T-cell (primary cell): Measurements from ENCODE around the gene NAMPT. TPM values are rescaled to one million over a fixed set of nuclear protein-coding genes. Genes with fewer than 3 reads are reported as not detected.

Source experiments
- ATAC-seq, 4 experiments: fragments of 200-7000 bp in 3 of 4; fragments of 150-1000 bp in 1 of 4; cut with Tn5 transposase; replicated peaks in 1 of 4; 1 replicate in 3 of 4; 2 replicates in 1 of 4; pipeline ENCODE4 v1.10.0; 2021; ENCODE audit warnings: moderate library complexity in 3 of 4, mild to moderate bottlenecking in 2 of 4, moderate number of reproducible peaks in 1 of 4
- CTCF ChIA-PET, 2 donors: fragments of 300-600 bp; sonication (Branson Sonifier 250); formaldehyde crosslinking; loops; one replicate each; lab custom pipeline; 2022; ENCODE audit warnings: antibody characterized with exemption in 2 of 2; lab: Charles Lee
- POLR2A ChIA-PET, 2 donors: fragments of 300-600 bp; sonication (Branson Sonifier 250); formaldehyde crosslinking; loops; one replicate each; lab custom pipeline; 2022; ENCODE audit warnings: antibody characterized with exemption in 2 of 2; lab: Charles Lee
- DNase-seq, 35 experiments: peaks; one replicate each; pipeline versions ENCODE4 v3.0.0 to v3.0.0-alpha.2; 2013 to 2023
- H3K27ac ChIP-seq: one replicate; pipeline ENCODE4 v1.5.1; 2013; ENCODE audit warnings: low read length
- H3K27me3 ChIP-seq, 2 experiments: replicated peaks in 1 of 2; 1 replicate in 1 of 2; 2 replicates in 1 of 2; pipeline versions ENCODE4 v1.6.1 to v1.7.0; 2013; ENCODE audit warnings: low read length in 1 of 2, mixed read lengths in 1 of 2; ENCODE audit not compliant: control insufficient read depth in 2 of 2, insufficient read depth in 2 of 2; ENCODE audit errors: extremely low read depth in 1 of 2
- H3K36me3 ChIP-seq, 2 donors: 1 replicate in 1 of 2; 2 replicates in 1 of 2; pipeline versions ENCODE4 v1.6.1 to v1.7.0; 2013; ENCODE audit warnings: low read length in 1 of 2; ENCODE audit not compliant: control insufficient read depth in 2 of 2, insufficient read depth in 1 of 2; ENCODE audit errors: extremely low read depth in 1 of 2
- H3K4me1 ChIP-seq, 2 experiments: 1 replicate in 1 of 2; 2 replicates in 1 of 2; pipeline versions ENCODE4 v1.6.1 to v1.7.0; 2013; ENCODE audit warnings: low read length in 2 of 2, mixed read lengths in 1 of 2; ENCODE audit not compliant: insufficient read depth in 2 of 2, control insufficient read depth in 1 of 2; ENCODE audit errors: extremely low read depth in 1 of 2
- H3K4me3 ChIP-seq, 2 donors: 1 replicate in 1 of 2; 2 replicates in 1 of 2; pipeline versions ENCODE4 v1.5.1 to v1.7.0; 2013; ENCODE audit warnings: mild to moderate bottlenecking in 2 of 2, low read length in 1 of 2, moderate library complexity in 1 of 2; ENCODE audit not compliant: control insufficient read depth in 1 of 2; ENCODE audit errors: extremely low read depth in 1 of 2
- H3K9me3 ChIP-seq: 2 replicates; pipeline ENCODE4 v1.7.0; 2013
- H3K27ac Mint-ChIP-seq, 2 donors: one replicate each; pipeline ENCODE4 v1.8.0; 2020 to 2021; ENCODE audit warnings: mild to moderate bottlenecking in 2 of 2, mixed read lengths in 2 of 2
- H3K27me3 Mint-ChIP-seq, 2 donors: one replicate each; pipeline ENCODE4 v1.8.0; 2021 to 2022; ENCODE audit warnings: mixed read lengths in 2 of 2
- H3K36me3 Mint-ChIP-seq: one replicate; pipeline ENCODE4 v1.8.0; 2021; ENCODE audit warnings: mixed read lengths
- H3K4me1 Mint-ChIP-seq, 3 donors: one replicate each; pipeline ENCODE4 v1.8.0; 2020 to 2022; ENCODE audit warnings: mixed read lengths in 3 of 3, mild to moderate bottlenecking in 1 of 3
- H3K4me3 Mint-ChIP-seq, 3 donors: one replicate each; pipeline ENCODE4 v1.8.0; 2020 to 2022; ENCODE audit warnings: mild to moderate bottlenecking in 3 of 3, mixed read lengths in 3 of 3, moderate library complexity in 3 of 3
- H3K9me3 Mint-ChIP-seq, 3 donors: one replicate each; pipeline ENCODE4 v1.8.0; 2020 to 2022; ENCODE audit warnings: mixed read lengths in 3 of 3
- WGBS: methylation state at CpG from one replicate; pipeline ENCODE4 v1.1.5; 2013; ENCODE audit warnings: missing lambda C conversion rate; ENCODE audit not compliant: insufficient coverage; 5-methylcytosine and 5-hydroxymethylcytosine counted together
- total RNA-seq, 35 experiments: library from RNA in 6 of 35; stranded (reverse) in 6 of 35; fragments of 120-200 nt in 1 of 35; gene quantifications; one replicate each; pipeline versions ENCODE4 v1.2.1 to v1.2.4 and lab custom pipeline; 2013 to 2026

NAMPT gene
- total RNA-seq, 5 donors from 2014 or later (not counting 1 experiment from before 2014, with no cell fraction given) = 22.4 to 151 (median 28.2) TPM

GRCh38 chr7:106291247-106291646, 6.5 kb upstream of the NAMPT start:
- 69% methylated on average over 1 of the region's 4 CpGs for WGBS
- no peaks in the 10 kb centered on the region for H3K9me3 ChIP-seq
- Mint-ChIP-seq H3K4me3 (no peak overlapping the region), H3K36me3 (no peaks in the 10 kb centered on the region), H3K9me3 (no peaks in the 10 kb centered on the region), H3K27ac (no peak overlapping the region), H3K4me1 (peaks cover 0 to 1% (median under 1%) of the 10 kb centered on the region in 3 donors), H3K27me3 (peaks cover 9 to 22% of the 10 kb centered on the region in 2 donors)
- ChIA-PET POLR2A (interaction anchor here in 1 of 2 donors (0.7 kb wide), 1 partner anchor 1350 kb away, joined by 3 read pairs; no protein-coding TSS in a partner anchor), CTCF (no interaction called here)
- no peak for DNase-seq
- H3K36me3 ChIP-seq = no peaks in the 10 kb centered on the region
- no peak overlapping the region for H3K27ac ChIP-seq
- peaks cover 0 to 2% of the 10 kb centered on the region in 2 experiments for H3K27me3 ChIP-seq
- H3K4me3 ChIP-seq = no peak overlapping the region
- no peaks in the 10 kb centered on the region for H3K4me1 ChIP-seq
- no peak for ATAC-seq

- Histone ChIP-seq H3K27ac (no peak overlapping the region), H3K27me3 (peaks cover 0 to 2% of the 10 kb centered on the region in 2 experiments), H3K36me3 (no peaks in the 10 kb centered on the region), H3K4me1 (peaks cover 6 to 7% of the 10 kb centered on the region in 2 experiments), H3K9me3 (no peaks in the 10 kb centered on the region), H3K4me3 (no peak overlapping the region)
- no peak for DNase-seq
- Mint-ChIP-seq H3K27ac (no peak overlapping the region), H3K9me3 (no peaks in the 10 kb centered on the region), H3K27me3 (peaks cover 7 to 20% of the 10 kb centered on the region in 2 donors), H3K4me1 (peaks cover 7 to 10% (median 8%) of the 10 kb centered on the region in 3 donors), H3K4me3 (no peak overlapping the region), H3K36me3 (no peaks in the 10 kb centered on the region)
- POLR2A ChIA-PET = no interaction called here
- CTCF ChIA-PET = interaction anchor here in 1 of 2 donors (0.5 kb wide), 1 partner anchor 1372 kb away, joined by 6 read pairs; no protein-coding TSS in a partner anchor
- 97% methylated on average over 4 of the region's 5 CpGs for WGBS
- ATAC-seq = no peak
These were observed 5.5 kb upstream of the NAMPT start for GRCh38 chr7:106290319-106290718.

- ChIA-PET CTCF (interaction anchor here in 1 of 2 donors (0.5 kb wide), 1 partner anchor 1371 kb away, joined by 6 read pairs; no protein-coding TSS in a partner anchor), POLR2A (no interaction called here)
- Histone ChIP-seq H3K27ac (no peak overlapping the region), H3K9me3 (no peaks in the 10 kb centered on the region), H3K27me3 (peaks cover 0 to 2% of the 10 kb centered on the region in 2 experiments), H3K4me1 (peaks cover 7 to 8% of the 10 kb centered on the region in 2 experiments), H3K4me3 (no peak overlapping the region), H3K36me3 (no peaks in the 10 kb centered on the region)
- H3K27ac Mint-ChIP-seq = no peak overlapping the region
- no peak for DNase-seq
- peaks cover 7 to 19% of the 10 kb centered on the region in 2 donors for H3K27me3 Mint-ChIP-seq
- no CpG with 5 or more reads among the region's 1 CpG for whole genome bisulfite sequencing
- H3K36me3 Mint-ChIP-seq = no peaks in the 10 kb centered on the region
- no peak for ATAC-seq
- H3K4me1 Mint-ChIP-seq = peaks cover 7 to 11% (median 8%) of the 10 kb centered on the region in 3 donors
- no peak overlapping the region for H3K4me3 Mint-ChIP-seq
- no peaks in the 10 kb centered on the region for H3K9me3 Mint-ChIP-seq
These were observed 5.1 kb upstream of the NAMPT start for GRCh38 chr7:106289848-106290247.

- Mint-ChIP-seq H3K27me3 (peaks cover 7 to 16% of the 10 kb centered on the region in 2 donors), H3K9me3 (no peaks in the 10 kb centered on the region), H3K27ac (no peak overlapping the region), H3K36me3 (no peaks in the 10 kb centered on the region), H3K4me1 (peaks cover 14 to 20% (median 15%) of the 10 kb centered on the region in 3 donors), H3K4me3 (no peak overlapping the region)
- POLR2A ChIA-PET = no interaction called here
- H3K9me3 ChIP-seq = no peaks in the 10 kb centered on the region
- WGBS = 76% methylated on average over 3 of the region's 7 CpGs
- no peaks in the 10 kb centered on the region for H3K36me3 ChIP-seq
- H3K27ac ChIP-seq = no peak overlapping the region
- ATAC-seq (no peak), DNase-seq (no peak)
- CTCF ChIA-PET = interaction anchor here in 1 of 2 donors (0.6 kb wide), 1 partner anchor 255 kb away, joined by 3 read pairs; no protein-coding TSS in a partner anchor
- H3K4me1 ChIP-seq = peaks cover 7 to 12% of the 10 kb centered on the region in 2 experiments
- H3K27me3 ChIP-seq = peaks cover 0 to 2% of the 10 kb centered on the region in 2 experiments
- no peak overlapping the region for H3K4me3 ChIP-seq
These were observed 3.5 kb upstream of the NAMPT start for GRCh38 chr7:106288263-106288662.

GRCh38 chr7:106287786-106288185, 3.0 kb upstream of the NAMPT start:
- no peak for DNase-seq
- Mint-ChIP-seq H3K27ac (no peak overlapping the region), H3K4me1 (peaks cover 18 to 20% (median 19%) of the 10 kb centered on the region in 3 donors), H3K9me3 (no peaks in the 10 kb centered on the region), H3K4me3 (no peak overlapping the region), H3K36me3 (no peaks in the 10 kb centered on the region), H3K27me3 (peaks cover 7 to 12% of the 10 kb centered on the region in 2 donors)
- ChIA-PET CTCF (interaction anchor here in 1 of 2 donors (0.6 kb wide), 1 partner anchor 255 kb away, joined by 3 read pairs; no protein-coding TSS in a partner anchor), POLR2A (no interaction called here)
- no peak overlapping the region for H3K4me3 ChIP-seq
- H3K4me1 ChIP-seq = peaks cover 7 to 12% of the 10 kb centered on the region in 2 experiments
- H3K27ac ChIP-seq = no peak overlapping the region
- H3K27me3 ChIP-seq = peaks cover 0 to 2% of the 10 kb centered on the region in 2 experiments
- ATAC-seq = no peak
- 100% methylated on average over 1 of the region's 3 CpGs for WGBS
- H3K36me3 ChIP-seq = no peaks in the 10 kb centered on the region
- no peaks in the 10 kb centered on the region for H3K9me3 ChIP-seq

GRCh38 chr7:106285855-106286492, 1.2 kb upstream of the NAMPT start:
- Histone ChIP-seq H3K27me3 (no peaks in the 10 kb centered on the region), H3K4me1 (peaks cover 7 to 12% of the 10 kb centered on the region in 2 experiments), H3K9me3 (no peaks in the 10 kb centered on the region), H3K4me3 (peak overlapping the region; percentile 81 to 97), H3K27ac (peak overlapping the region; percentile 91), H3K36me3 (no peaks in the 10 kb centered on the region)
- H3K4me1 Mint-ChIP-seq = peaks cover 25 to 34% (median 34%) of the 10 kb centered on the region in 3 donors
- DNase-seq = peak in 1 of 35 experiments; percentile 38
- WGBS = 10% methylated on average over 2 of the region's 14 CpGs
- ATAC-seq = no peak
- ChIA-PET POLR2A (interaction anchor here (0.6 to 1.8 kb wide), 5 partner anchors 61 to 883 kb away, joined by 3 to 15 read pairs (median 3); partner anchors contain the start of gene HBP1 (in 1 of the 2)), CTCF (interaction anchor here in 1 of 2 donors (0.8 kb wide), 1 partner anchor 376 kb away, joined by 7 read pairs; no protein-coding TSS in a partner anchor)
- peaks cover 4 to 7% of the 10 kb centered on the region in 2 donors for H3K27me3 Mint-ChIP-seq
- no peak overlapping the region for H3K27ac Mint-ChIP-seq
- no peaks in the 10 kb centered on the region for H3K36me3 Mint-ChIP-seq
- H3K4me3 Mint-ChIP-seq = peak overlapping the region; percentile 85 to 97 (median 95)
- no peaks in the 10 kb centered on the region for H3K9me3 Mint-ChIP-seq
